Measurements from ENCODE around the gene ESYT3. TPM values are rescaled to one million over a fixed set of nuclear protein-coding genes. Genes with fewer than 3 reads are reported as not detected.

Gene ESYT3
- total RNA-seq (2014; rRNA removed; shearing (Covaris generic)) (not detected in 2 replicates), total RNA-seq (2022) (not detected in 2 replicates), Bru-seq, nascent RNA (not detected), BruChase-seq, experiment 1, labeled RNA remaining after a 6-hour chase (percentile 4 among the genes with signal in this experiment), BruChase-seq, experiment 2, labeled RNA remaining after a 2-hour chase (percentile 3 among the genes with signal in this experiment)
- long read RNA-seq, result 0 reads

DNA sequence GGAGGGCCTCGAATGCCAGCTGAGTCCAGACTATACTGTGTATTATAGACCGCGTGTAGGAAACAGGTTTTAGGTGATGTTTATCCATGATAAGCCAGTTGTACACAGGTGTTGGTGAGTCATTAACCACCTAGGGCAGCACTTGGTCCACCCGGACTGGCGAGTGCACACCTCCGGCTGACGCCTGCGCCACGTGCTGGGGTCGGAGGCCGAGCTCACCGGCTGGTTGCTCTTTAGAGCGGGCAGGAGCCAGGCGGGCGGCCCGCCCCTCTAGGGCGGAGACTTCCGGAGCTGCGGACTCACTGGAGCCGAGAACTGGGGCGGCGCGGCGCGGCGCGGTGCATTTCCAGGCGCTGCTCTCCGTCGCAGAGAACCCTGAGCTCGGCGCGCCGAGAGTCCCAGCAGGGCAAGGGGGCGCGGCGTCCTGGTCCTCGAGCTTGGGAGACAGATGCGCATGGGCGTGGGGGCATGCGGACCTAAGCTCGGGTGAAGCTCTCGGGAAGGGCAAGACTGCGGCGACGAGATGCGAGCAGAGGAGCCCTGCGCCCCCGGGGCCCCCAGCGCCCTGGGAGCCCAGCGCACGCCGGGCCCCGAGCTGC lies at the start of gene ESYT3:
Gene ESYT3, plus strand, starts transcription at position 341 of the 599 bp plus-strand sequence. Its CDS starts 183 bp downstream, at position 524.
- intact Hi-C loops (cut with micrococcal nuclease; ENCODE audit: unreplicated experiment), result no loop called here
- Histone ChIP-seq H3K36me3 (ENCODE audit: insufficient read depth, low read length) (no peaks in the 10 kb centered on the region), H2AFZ (ENCODE audit: low read length) (no peak within 1 kb of the TSS), H3K79me2 (ENCODE audit: insufficient read depth, low read depth, low read length) (no peaks in the 10 kb centered on the region), H3K4me3 (ENCODE audit: low read depth, low read length, poor library complexity, severe bottlenecking) (no peak within 1 kb of the TSS), H3K27ac (ENCODE audit: low read depth, low read length, poor library complexity, severe bottlenecking) (no peak within 1 kb of the TSS), H3K4me1 (ENCODE audit: insufficient read depth, low read length, poor library complexity, severe bottlenecking) (no peaks in the 10 kb centered on the region), H4K20me1 (ENCODE audit: insufficient read depth, low read length) (no peaks in the 10 kb centered on the region), H3K9me3 (ENCODE audit: low read length) (no peaks in the 10 kb centered on the region), H3K9me2 (ENCODE audit: insufficient read depth, low read length) (no peaks in the 10 kb centered on the region), H3K4me2 (ENCODE audit: low read length) (no peak within 1 kb of the TSS)
- no peak for DNase-seq (ENCODE audit: low spot score)
- BruUV-seq (replicated peaks), result no TSS peak
- no peak for TF ChIP-seq EZH2phosphoT487 (IDR thresholded peaks at IDR 0.05; ENCODE audit: borderline replicate concordance, low read depth, low read length)
- no peak for TF ChIP-seq CTCF (conservative IDR thresholded peaks at IDR 0.05; ENCODE audit: low read length)
- POLR2A ChIA-PET, result interaction anchor here (0.7 kb wide), 1 partner anchor 1045 kb away, joined by 3 read pairs; no protein-coding TSS in a partner anchor
- CTCF ChIA-PET (ENCODE audit: unreplicated experiment), result interaction anchor here (0.5 kb wide), 1 partner anchor 41 kb away, joined by 3 read pairs; no protein-coding TSS in a partner anchor

DNA sequence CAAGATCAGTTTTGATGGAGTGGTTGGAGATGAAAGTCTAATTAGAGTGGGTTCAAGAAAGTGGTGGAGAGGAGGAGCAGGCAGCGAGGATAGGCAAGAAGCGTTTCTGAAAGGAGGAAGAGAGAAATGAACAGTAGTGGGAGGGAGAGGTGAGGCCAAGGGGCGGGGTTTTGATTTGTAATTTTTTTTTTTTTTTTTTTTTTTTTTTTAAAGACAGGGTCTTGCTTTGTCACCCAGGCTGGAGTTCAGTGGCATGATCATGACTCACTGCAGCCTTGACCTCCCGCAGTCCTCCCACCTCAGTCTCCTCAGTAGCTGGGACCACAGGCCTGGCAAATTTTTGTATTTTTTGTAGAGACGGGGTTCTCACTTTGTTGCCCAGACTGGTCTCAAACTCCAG lies 49.4 kb upstream of the ESYT3 start:
- no peaks in the 10 kb centered on the region for H4K20me1 ChIP-seq (ENCODE audit: insufficient read depth, low read length)
- no peak overlapping the region for H2AFZ ChIP-seq (ENCODE audit: low read length)
- H3K9me2 ChIP-seq (ENCODE audit: insufficient read depth, low read length), result no peaks in the 10 kb centered on the region
- intact Hi-C loops (cut with micrococcal nuclease; ENCODE audit: unreplicated experiment), result no loop called here
- BruUV-seq (replicated peaks), result no TSS peak
- POLR2A ChIA-PET, result no interaction called here
- DNase-seq (ENCODE audit: low spot score), result no peak
- H3K27ac ChIP-seq (ENCODE audit: low read depth, low read length, poor library complexity, severe bottlenecking), result no peak overlapping the region
- no peak overlapping the region for H3K4me3 ChIP-seq (ENCODE audit: low read depth, low read length, poor library complexity, severe bottlenecking)
- H3K4me1 ChIP-seq (ENCODE audit: insufficient read depth, low read length, poor library complexity, severe bottlenecking), result no peaks in the 10 kb centered on the region
- CTCF ChIA-PET (ENCODE audit: unreplicated experiment), result no interaction called here
- no peaks in the 10 kb centered on the region for H3K9me3 ChIP-seq (ENCODE audit: low read length)
- TF ChIP-seq EZH2phosphoT487 (IDR thresholded peaks at IDR 0.05; ENCODE audit: borderline replicate concordance, low read depth, low read length) (no peak), CTCF (conservative IDR thresholded peaks at IDR 0.05; ENCODE audit: low read length) (no peak)
- H3K79me2 ChIP-seq (ENCODE audit: insufficient read depth, low read depth, low read length), result no peaks in the 10 kb centered on the region
- H3K4me2 ChIP-seq (ENCODE audit: low read length), result no peak overlapping the region
- no peaks in the 10 kb centered on the region for H3K36me3 ChIP-seq (ENCODE audit: insufficient read depth, low read length)

DNA sequence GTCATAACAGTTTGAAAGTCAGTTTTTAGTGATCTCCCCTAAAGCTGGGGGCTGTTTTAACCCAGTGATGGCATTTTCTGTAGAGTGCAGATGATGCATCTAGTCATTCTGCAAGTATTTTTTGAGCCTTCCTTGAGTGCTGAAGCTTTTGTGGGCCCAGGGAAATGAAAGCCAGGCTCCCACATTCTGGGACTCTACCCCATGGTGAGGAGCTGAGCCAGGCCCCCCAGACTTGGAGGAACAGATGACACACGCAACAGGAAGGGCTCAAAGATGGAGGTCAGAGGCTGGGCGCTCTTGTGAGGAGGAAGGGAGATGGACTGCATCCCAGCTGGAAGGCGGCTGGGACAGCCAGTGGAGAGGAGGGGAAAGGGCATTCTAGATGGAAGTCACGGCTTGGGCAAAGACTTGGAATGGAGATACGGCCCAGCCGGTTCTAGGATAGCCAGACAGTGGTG lies 45.2 kb upstream of the ESYT3 start:
- no peak overlapping the region for H3K4me3 ChIP-seq (ENCODE audit: low read depth, low read length, poor library complexity, severe bottlenecking)
- H3K36me3 ChIP-seq (ENCODE audit: insufficient read depth, low read length), result no peaks in the 10 kb centered on the region
- no TSS peak for BruUV-seq (replicated peaks)
- H3K4me2 ChIP-seq (ENCODE audit: low read length), result no peak overlapping the region
- ChIA-PET POLR2A (no interaction called here), CTCF (ENCODE audit: unreplicated experiment) (no interaction called here)
- H3K9me3 ChIP-seq (ENCODE audit: low read length), result no peaks in the 10 kb centered on the region
- no peaks in the 10 kb centered on the region for H3K79me2 ChIP-seq (ENCODE audit: insufficient read depth, low read depth, low read length)
- TF ChIP-seq EZH2phosphoT487 (IDR thresholded peaks at IDR 0.05; ENCODE audit: borderline replicate concordance, low read depth, low read length) (no peak), CTCF (conservative IDR thresholded peaks at IDR 0.05; ENCODE audit: low read length) (no peak)
- H3K27ac ChIP-seq (ENCODE audit: low read depth, low read length, poor library complexity, severe bottlenecking), result no peak overlapping the region
- no peaks in the 10 kb centered on the region for H3K4me1 ChIP-seq (ENCODE audit: insufficient read depth, low read length, poor library complexity, severe bottlenecking)
- H4K20me1 ChIP-seq (ENCODE audit: insufficient read depth, low read length), result no peaks in the 10 kb centered on the region
- H2AFZ ChIP-seq (ENCODE audit: low read length), result no peak overlapping the region
- no peaks in the 10 kb centered on the region for H3K9me2 ChIP-seq (ENCODE audit: insufficient read depth, low read length)
- DNase-seq (ENCODE audit: low spot score), result no peak
- intact Hi-C loops (cut with micrococcal nuclease; ENCODE audit: unreplicated experiment), result no loop called here

Measured in OCI-LY7 (cell line).